GM19099 (cell line): Measurements from ENCODE around the gene ECT2L.

ENCODE experiments used
- POLR2A ChIP-seq: IDR thresholded peaks from 3 replicates; pipeline ENCODE4 v1.6.1; 2011; ENCODE audit warnings: low read depth; ENCODE audit not compliant: insufficient read length; ENCODE audit errors: extremely low read depth

The ECT2L gene

DNA sequence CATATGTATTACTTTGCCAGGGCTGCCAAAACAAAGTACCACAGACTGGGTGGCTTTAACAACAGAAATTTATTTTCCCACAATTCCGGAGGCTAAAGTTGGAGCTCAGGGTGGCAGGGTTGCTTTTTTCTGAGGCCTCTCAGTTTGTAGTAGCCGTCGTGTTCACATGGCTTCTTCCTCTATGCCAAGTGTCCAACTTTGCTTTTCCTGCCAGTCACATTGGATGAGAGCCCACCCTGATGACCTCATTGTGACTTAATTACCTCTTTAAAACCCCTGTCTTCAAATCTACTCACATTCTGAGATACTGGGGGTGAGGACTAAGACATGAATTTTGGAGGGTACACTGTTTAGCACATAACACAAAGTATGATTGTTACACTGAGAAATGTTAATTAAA, 9.9 kb upstream of the ECT2L start:
- no peak for TF ChIP-seq POLR2A

DNA sequence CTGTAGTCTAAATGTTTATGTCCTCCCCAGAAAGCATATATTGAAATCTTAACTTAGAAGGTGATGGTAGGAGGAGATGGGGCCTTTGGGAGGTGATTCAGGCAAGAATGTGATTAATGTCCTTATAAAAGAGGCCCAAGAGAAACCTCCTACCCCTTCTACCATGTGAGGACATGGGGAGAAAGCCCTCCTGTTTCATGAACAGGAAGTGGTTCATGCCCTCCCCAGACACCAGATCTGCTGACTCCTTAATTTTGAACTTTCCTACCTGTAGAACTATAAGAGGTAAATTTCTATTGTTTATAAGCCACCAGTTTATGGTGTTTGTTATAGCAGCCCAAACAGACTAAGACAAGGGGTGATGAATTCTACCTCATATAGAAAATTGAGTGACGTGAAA, 8.7 kb upstream of the ECT2L start:
- no peak for TF ChIP-seq POLR2A

DNA sequence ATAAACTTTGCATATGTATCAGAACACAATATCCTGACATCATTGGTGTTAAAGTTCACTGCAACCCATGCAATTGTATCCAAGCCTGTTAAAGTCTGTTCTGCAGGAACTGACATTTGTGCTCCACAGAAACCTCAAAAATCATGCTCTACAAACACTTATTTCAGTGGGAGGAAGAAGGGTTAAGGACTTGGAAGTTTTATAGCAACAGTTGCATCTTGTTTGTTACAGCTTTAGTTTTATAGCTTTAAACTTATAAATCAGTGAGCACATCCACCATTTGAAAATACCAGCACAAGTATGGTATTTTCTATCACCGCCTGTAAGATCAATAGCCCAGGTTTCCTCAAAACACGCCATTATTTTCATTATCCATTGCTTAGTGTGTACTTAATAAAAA, 884 bp downstream of the ECT2L start:
- TF ChIP-seq POLR2A: no peak

DNA sequence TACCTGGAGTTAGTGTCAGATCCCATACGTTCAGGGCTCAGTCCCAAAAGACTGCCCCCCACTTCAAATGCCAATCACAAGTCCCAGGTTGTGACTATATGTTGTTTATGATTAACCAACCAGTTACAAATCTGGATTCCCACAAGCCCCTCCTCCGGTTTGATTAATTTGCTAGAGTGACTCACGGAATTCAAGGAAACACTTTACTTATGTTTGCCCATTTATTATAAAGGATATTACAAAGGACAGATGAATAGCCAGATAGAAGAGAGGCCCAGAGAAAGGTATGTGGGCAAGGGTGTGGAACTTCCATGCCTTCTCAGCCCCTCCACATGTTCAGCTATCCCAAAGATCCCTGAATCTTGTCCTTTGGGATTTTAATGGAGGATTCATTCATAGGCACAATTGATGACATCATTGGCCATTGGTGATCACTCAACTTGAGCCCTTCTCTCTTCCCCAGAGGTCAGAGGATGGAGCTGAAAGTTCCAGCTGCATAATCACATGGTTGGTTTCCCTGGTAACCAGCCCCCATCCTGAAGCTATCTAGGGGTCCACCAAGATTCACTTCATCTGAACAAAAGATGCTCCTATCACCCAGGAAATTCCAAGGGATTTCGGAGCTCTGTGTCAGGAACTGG, 2.0 kb downstream of the ECT2L start:
- no peak for TF ChIP-seq POLR2A

DNA sequence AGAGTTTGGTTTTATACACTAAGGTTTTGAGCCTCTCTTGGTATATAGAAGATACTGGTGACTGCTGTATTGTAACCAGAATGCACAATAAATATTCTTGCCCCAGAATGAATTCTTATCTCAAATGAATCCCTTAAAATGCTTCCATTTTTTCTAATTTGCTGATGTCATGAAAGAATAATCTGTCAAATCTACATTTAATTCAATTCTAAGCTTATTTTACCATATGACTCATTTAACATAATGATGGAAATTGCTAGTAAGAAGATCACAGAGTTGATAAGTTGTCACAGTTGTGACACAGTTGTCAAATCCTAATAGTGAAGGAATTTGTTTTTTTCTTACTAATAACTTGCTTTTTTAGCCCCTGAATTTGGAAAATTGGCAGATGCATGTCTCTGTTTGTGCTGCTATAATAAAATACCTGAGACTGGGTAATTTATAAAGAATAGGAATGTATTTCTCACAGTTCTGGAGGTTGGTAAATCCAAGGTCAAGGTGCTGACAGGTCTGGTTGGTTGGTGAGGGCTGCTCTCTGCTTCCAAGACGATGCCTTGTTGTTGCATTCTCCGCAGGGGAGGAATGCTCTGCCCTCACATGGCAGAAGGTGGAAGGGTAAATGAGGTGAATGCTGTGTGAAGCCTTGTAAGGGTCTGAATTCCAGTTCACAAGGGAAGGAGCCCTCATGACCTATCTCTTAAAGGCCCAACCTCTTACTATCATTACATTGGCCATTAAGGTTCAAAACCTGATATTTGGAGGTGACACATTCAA, 4.7 kb downstream of the ECT2L start:
- no peak for TF ChIP-seq POLR2A

DNA sequence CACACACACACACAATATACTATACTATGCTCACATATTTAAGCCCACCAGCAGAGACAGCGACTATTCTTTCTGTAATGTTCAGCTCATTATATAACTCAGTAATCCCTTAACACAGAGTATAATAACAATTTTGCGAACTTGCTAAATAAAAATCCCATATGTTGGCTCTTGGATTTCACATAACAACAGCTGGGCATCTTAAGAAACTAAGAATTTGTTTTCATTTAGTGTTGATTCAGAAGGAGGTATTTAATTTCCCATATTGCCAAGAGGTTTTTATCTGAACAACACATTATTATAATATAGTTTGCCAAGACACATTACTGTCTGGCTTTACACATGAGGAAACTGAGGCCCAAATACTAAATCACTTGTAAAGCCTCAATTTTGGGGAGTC, 7.4 kb downstream of the ECT2L start:
- TF ChIP-seq POLR2A: no peak

DNA sequence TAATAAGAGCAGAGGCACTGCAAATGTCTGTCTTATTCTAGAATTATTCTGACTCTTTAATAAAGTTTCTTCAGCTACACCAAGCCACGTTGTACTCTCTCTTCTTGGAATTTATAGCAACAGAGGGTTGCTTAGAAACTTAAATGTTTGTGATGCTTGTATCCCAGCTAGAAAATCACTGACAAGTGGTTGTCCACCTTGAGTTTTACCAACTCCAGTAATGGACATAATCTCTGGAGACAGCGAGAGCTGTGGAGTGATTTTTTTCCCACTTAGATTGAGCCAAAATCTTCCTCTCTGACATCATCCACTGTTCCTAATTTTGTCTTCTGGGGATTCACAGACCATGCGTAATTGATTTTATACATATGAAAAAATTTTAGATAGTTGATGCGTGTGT, 8.0 kb downstream of the ECT2L start:
- no peak for TF ChIP-seq POLR2A

DNA sequence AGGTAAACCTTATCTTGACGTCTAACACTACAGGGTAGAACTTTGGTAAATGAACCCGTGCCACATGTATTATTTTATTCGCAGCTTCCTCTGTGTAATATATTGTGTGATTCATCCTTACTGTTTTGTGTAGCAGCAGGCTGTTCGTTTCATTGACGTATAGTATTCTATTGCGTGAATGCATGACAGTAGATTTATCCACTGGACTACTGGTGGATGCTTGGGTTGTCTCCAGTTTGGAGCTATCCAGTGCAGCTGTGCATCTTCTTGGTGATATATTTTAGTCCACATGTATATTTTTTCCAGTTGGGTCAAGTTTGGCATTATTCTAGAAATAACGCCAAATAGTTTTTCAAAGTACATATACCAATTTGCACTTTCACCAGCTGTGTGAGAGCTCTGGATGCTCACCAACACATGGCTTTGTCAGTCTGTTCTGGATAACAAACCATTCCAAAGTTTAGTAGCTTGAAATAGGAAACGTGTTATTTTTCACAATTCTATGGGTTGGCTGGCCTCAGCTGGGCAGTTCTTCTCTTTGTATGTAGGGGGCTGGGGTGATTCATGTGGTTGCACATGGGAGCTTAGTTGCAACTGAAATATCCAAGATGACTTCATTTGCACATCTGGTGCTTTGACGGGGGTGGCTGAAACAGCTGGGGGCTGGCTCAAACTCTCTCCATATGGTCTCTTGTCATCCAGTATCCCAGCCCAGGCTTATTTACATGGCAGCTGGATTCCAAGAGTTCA, 9.3 kb downstream of the ECT2L start:
- no peak for TF ChIP-seq POLR2A

DNA sequence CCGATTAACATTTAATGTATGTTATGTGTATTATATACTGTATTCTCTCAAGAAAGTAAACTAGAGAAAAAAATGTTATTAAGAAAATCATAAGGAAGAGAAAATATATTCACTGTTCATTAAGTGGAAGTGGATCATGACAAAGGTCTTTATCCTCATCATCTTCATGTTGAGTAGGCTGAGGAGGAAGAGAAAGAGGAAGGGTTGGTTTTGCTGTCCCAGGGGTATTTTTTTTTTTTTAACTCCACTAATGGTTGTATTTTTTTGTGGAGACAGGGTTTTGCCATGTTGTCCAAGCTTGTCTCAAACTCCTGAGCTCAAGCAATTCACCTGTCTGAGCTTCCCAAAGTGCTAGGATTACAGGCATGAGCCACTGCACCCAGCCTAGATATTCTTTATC, 11.0 kb downstream of the ECT2L start:
- TF ChIP-seq POLR2A: no peak

DNA sequence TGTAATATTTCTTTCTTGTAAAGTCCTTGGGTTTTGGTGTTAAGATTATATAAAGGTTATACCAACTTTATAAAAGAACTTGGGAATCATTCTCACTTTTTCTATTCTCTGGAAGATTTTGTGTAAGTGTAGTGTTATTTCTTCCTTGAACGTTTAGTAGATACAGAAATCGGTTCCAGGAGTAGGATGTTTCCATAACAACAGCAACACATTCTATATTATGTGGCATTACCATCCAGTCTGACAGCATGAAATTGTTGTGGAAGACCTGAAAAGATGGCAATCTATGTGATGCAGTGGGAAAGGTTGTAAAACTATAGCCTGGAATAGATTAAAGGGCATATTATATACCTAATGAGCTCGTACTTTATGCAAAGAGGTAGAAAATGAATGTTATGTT, 13.8 kb downstream of the ECT2L start:
- TF ChIP-seq POLR2A: no peak

DNA sequence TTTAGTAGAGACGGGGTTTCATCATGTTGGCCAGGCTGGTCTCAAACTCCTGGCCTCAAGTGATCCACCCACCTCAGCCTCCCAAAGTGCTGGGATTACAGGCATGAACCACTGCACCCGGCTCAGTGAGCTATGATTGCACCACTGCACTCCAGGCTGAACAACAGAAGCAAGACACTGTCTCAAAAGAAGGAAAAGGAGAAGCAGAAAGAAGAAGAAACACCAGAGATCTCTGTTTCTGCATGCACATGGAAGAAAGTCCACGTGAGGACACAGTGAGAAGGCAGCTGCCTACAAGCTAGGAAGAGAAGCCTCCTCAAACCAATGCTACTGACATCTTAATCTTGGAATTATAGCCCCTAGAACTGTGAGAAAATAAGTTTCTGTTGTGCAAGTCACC, 16.0 kb downstream of the ECT2L start:
- no peak for TF ChIP-seq POLR2A

DNA sequence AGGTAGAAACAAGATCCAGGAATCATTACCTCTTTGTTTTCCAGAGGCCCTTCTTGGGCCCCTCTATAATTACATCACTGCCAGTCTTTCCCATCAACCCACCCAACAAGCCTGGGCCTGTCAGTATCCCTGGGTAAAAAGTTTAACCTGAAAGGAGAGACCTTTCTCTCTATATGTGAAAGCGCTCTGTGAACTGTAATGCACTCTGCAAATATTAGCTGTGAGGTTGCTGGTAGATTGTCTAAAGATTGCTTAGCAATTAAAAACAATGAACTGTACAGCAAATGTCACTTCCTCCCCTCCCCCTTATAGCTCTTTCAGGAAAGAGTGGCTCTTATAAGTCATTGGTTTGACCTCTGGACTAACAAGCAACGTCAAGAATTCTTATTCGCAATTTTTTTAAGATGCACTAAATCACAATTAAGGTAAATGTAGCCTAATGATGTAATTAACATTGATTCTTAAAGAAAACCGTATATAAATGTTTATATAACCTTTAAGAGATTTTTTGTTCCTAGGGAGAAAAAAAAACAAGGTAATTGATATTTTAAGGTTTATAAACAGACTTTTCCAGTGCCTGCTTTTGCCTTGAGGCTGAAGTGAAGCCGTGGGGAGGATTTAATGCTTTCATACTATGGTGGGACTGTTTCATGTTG, 18.4 kb downstream of the ECT2L start:
- TF ChIP-seq POLR2A: no peak

DNA sequence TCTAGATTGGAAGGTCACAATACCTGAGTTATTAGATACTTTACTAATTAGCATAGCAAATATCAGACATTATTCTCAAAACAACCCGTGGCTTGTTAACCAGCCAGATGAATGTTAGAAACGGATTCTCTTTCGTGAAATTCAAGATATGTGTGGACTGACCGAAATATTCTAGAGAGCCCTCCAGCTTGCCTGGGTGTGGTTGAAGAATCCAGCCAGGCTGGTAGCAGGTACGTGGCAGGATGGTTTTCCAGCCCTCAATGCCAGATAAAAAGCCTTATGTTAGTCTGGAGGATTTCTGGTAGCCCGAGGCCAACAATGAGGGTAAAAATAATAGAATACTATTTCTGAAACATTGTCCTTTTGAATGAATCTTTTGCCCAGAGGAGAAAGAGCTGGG, 19.3 kb downstream of the ECT2L start:
- no peak for TF ChIP-seq POLR2A

DNA sequence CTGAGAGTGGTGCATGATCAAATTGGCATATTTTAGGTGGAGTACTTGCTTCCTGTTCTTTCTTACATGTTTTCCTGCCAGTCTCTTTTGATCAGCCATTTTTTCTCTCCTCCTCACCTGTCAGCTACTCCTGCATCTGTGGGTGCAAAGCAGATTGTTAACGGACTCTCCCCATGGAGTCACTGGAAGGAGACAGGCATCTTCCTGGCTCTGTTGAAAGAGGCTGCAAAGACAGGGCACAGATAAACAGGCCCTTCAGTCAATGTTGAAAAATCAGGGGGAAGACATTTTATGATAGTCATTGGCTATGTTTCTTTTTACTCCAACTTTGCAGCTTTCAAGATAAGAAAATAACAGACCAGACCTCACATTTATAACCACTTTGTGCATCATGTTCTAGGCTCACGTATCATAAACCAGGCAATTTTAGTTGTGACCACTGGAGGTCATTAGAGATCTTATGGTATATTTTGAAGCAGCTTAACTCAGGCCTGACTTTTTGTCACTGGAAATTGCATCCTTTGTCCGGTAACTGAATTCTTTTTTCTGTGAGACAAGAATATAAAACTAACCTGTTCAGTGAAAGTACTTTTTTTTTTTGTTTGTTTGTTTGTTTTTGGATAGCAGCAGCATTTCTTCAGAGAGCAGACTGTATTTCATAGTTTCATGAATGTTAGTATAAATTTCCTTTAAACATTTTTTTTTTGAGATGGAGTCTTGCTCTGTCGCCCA, 20.1 kb downstream of the ECT2L start:
- TF ChIP-seq POLR2A: no peak

DNA sequence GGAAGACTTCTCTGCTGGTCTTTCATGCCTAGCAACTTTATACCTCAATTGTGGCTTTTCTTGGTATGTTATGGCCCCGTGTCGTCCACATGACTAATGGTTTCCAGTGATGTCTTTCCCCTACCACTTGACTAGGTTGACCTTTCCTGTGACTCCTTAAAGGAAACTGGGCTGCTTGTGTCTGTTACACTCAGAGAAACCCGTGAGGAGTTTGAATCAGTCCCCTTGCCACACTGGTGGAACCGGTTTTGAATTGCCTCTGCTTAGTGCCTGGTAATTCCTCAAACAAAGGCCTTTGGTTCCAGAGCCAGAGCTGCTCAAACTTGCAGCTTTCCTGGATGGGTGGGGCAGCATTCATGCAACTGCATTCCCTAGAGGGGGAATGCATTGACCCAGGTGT, 21.9 kb downstream of the ECT2L start:
- TF ChIP-seq POLR2A: no peak
